GM18511 (cell line): Measurements from ENCODE around the gene CD69.

Experiments used
- ATAC-seq: cut with Tn5 transposase; IDR thresholded peaks from one replicate; pipeline ENCODE4 v1.9.1; 2021; ENCODE audit warnings: mild to moderate bottlenecking, moderate library complexity; ENCODE audit not compliant: unreplicated experiment

CD69 gene

GRCh38 chr12:9760699-9761418 lies at the start of gene CD69:
CD69 (minus strand) TSS chr12:9760901; CDS start chr12:9760820, 81 bp downstream.
- peak; percentile 42 for ATAC-seq

- ATAC-seq: no peak
Observed at GRCh38 chr12:9809866-9810265, 49.2 kb upstream of the CD69 start.

- no peak for ATAC-seq
Observed at GRCh38 chr12:9809338-9809737, 48.6 kb upstream of the CD69 start.

GRCh38 chr12:9808504-9808903 lies 47.8 kb upstream of the CD69 start:
- ATAC-seq: no peak

GRCh38 chr12:9806714-9807113 lies 46.0 kb upstream of the CD69 start:
- no peak for ATAC-seq

- no peak for ATAC-seq
Observed at GRCh38 chr12:9805883-9806282, 45.2 kb upstream of the CD69 start.

- ATAC-seq: no peak
Observed at GRCh38 chr12:9799961-9800360, 39.3 kb upstream of the CD69 start.

GRCh38 chr12:9797722-9798619 lies 37.3 kb upstream of the CD69 start:
- ATAC-seq: peak; percentile 97

- ATAC-seq: no peak
Observed at GRCh38 chr12:9796971-9797370, 36.3 kb upstream of the CD69 start.

- no peak for ATAC-seq
Observed at GRCh38 chr12:9796346-9796745, 35.6 kb upstream of the CD69 start.

- ATAC-seq: no peak
Observed at GRCh38 chr12:9795945-9796344, 35.2 kb upstream of the CD69 start.

GRCh38 chr12:9794484-9795093 lies 33.9 kb upstream of the CD69 start:
- no peak for ATAC-seq

- no peak for ATAC-seq
Observed at GRCh38 chr12:9793779-9794395, 33.2 kb upstream of the CD69 start.

- ATAC-seq: no peak
Observed at GRCh38 chr12:9792961-9793617, 32.4 kb upstream of the CD69 start.

- no peak for ATAC-seq
Observed at GRCh38 chr12:9792185-9792900, 31.6 kb upstream of the CD69 start.

- no peak for ATAC-seq
Observed at GRCh38 chr12:9786726-9787717, 26.3 kb upstream of the CD69 start.

GRCh38 chr12:9784816-9785215 lies 24.1 kb upstream of the CD69 start:
- ATAC-seq: no peak

GRCh38 chr12:9784326-9784725 lies 23.6 kb upstream of the CD69 start:
- no peak for ATAC-seq
